HepG2 (cell line): ENCODE data around the gene CPT1C. TPM values are rescaled to one million over a fixed set of nuclear protein-coding genes. Genes with fewer than 3 reads are reported as not detected.

Experiments used
- ATF1 ChIP-seq: IDR thresholded peaks from 2 replicates; pipeline ENCODE4 v1.6.1; 2016; ENCODE audit warnings: mild to moderate bottlenecking, control low read depth
- ELK4 ChIP-seq: sonication (generic); formaldehyde crosslinking; IDR thresholded peaks from 2 replicates; pipeline ENCODE4 v1.9.0; 2021; ENCODE audit warnings: missing genetic modification reagents, borderline replicate concordance
- FOXC1 ChIP-seq: sonication (generic); formaldehyde crosslinking; IDR thresholded peaks from 2 replicates; pipeline ENCODE4 v1.8.0; 2022; ENCODE audit warnings: mild to moderate bottlenecking, missing genetic modification reagents, borderline replicate concordance
- PHF21A ChIP-seq: sonication (generic); formaldehyde crosslinking; IDR thresholded peaks from 2 replicates; pipeline ENCODE4 v1.5.0; 2020; ENCODE audit warnings: mild to moderate bottlenecking, missing genetic modification reagents
- RARA ChIP-seq: IDR thresholded peaks from 2 replicates; pipeline ENCODE4 v1.6.1; 2016; ENCODE audit warnings: missing genetic modification reagents, missing compliant biosample characterization
- RBM39 ChIP-seq: fragments of 200-400 bp; formaldehyde crosslinking; IDR thresholded peaks from one replicate; pipeline ENCODE4 v1.6.1; 2018; ENCODE audit warnings: antibody characterized with exemption, mild to moderate bottlenecking, low read depth, low read length; ENCODE audit not compliant: poor library complexity, severe bottlenecking
- RFXAP ChIP-seq: sonication (generic); formaldehyde crosslinking; IDR thresholded peaks from 2 replicates; pipeline ENCODE4 v1.4.0; 2020; ENCODE audit warnings: missing genetic modification reagents, borderline replicate concordance
- SMYD3 ChIP-seq: sonication (generic); formaldehyde crosslinking; IDR thresholded peaks from 2 replicates; pipeline ENCODE4 v1.8.1; 2023; ENCODE audit warnings: mild to moderate bottlenecking, missing genetic modification reagents
- SSRP1 ChIP-seq: IDR thresholded peaks from 2 replicates; pipeline ENCODE4 v1.6.1; 2016; ENCODE audit warnings: control low read depth
- TCF12 ChIP-seq, 2 experiments: fragments of 450-650 bp in 1 of 2; sonication (generic) in 1 of 2; formaldehyde crosslinking in 1 of 2; IDR thresholded peaks; 2 replicates each; pipeline versions ENCODE4 v1.6.1 to v1.8.0; 2017 to 2022; ENCODE audit warnings: antibody characterized with exemption in 1 of 2, mild to moderate bottlenecking in 1 of 2, missing genetic modification reagents in 1 of 2, moderate library complexity in 1 of 2
- ZFYVE20 ChIP-seq: sonication (generic); formaldehyde crosslinking; IDR thresholded peaks from 2 replicates; pipeline ENCODE4 v1.8.0; 2023; ENCODE audit warnings: low read depth, mild to moderate bottlenecking, moderate library complexity, missing genetic modification reagents, borderline replicate concordance
- ZNF205 ChIP-seq: IDR thresholded peaks from 2 replicates; pipeline ENCODE4 v1.6.1; 2018; ENCODE audit warnings: missing biosample characterization, missing genetic modification reagents
- ZNF276 ChIP-seq: sonication (generic); formaldehyde crosslinking; IDR thresholded peaks from 2 replicates; pipeline ENCODE4 v1.4.0; 2020; ENCODE audit warnings: mild to moderate bottlenecking, low read depth, missing genetic modification reagents
- ZNF335 ChIP-seq: sonication (generic); formaldehyde crosslinking; IDR thresholded peaks from 2 replicates; pipeline ENCODE4 v1.4.0; 2020; ENCODE audit warnings: missing genetic modification reagents
- ZNF503 ChIP-seq: sonication (generic); formaldehyde crosslinking; IDR thresholded peaks from 2 replicates; pipeline ENCODE4 v1.4.0; 2020; ENCODE audit warnings: missing genetic modification reagents
- ZNF704 ChIP-seq: sonication (generic); formaldehyde crosslinking; IDR thresholded peaks from 2 replicates; pipeline ENCODE4 v1.8.1; 2023; ENCODE audit warnings: mild to moderate bottlenecking, inconsistent platforms, moderate library complexity, missing genetic modification reagents, borderline replicate concordance
- ZSCAN22 ChIP-seq: sonication (generic); formaldehyde crosslinking; IDR thresholded peaks from 2 replicates; pipeline ENCODE4 v1.4.0; 2020; ENCODE audit warnings: mild to moderate bottlenecking, missing genetic modification reagents
- polyA plus RNA-seq, 8 experiments: library from polyadenylated mRNA; depleted of rRNA in 3 of 8; stranded (reverse) in 7 of 8; unstranded in 1 of 8; fragments of >200 nt; fragmentation: Illumina TruSeq in 4 of 8; extraction: Trizol in 4 of 8; gene quantifications; 2 replicates each; pipeline versions ENCODE4 v1.2.1 to v1.2.3, GENCODE V29; 2011 to 2016; ENCODE audit warnings: low read depth in 4 of 8, missing spikeins in 1 of 8, mixed read lengths in 1 of 8; ENCODE audit not compliant: insufficient read depth in 1 of 8
- total RNA-seq, 5 experiments: library from RNA; depleted of rRNA; stranded (reverse); fragments of >200 nt; fragmentation: Illumina TruSeq; extraction: Trizol; gene quantifications; 2 replicates each; pipeline ENCODE4 v1.2.3, GENCODE V29; 2016; ENCODE audit warnings: low read depth in 1 of 5
- TF ChIP-seq, protein P1 (sequence below): sonication (generic); formaldehyde crosslinking; IDR thresholded peaks from 2 replicates; pipeline ENCODE4 v1.4.0; 2020; ENCODE audit warnings: missing genetic modification reagents, borderline replicate concordance

The CPT1C gene
- total and polyA plus RNA-seq, 2 of the 13 experiments (the other 11 are each of a cell fraction or from before 2014, with no cell fraction given): 0.18 TPM; not detected in 1

- TF ChIP-seq, protein P1, sequence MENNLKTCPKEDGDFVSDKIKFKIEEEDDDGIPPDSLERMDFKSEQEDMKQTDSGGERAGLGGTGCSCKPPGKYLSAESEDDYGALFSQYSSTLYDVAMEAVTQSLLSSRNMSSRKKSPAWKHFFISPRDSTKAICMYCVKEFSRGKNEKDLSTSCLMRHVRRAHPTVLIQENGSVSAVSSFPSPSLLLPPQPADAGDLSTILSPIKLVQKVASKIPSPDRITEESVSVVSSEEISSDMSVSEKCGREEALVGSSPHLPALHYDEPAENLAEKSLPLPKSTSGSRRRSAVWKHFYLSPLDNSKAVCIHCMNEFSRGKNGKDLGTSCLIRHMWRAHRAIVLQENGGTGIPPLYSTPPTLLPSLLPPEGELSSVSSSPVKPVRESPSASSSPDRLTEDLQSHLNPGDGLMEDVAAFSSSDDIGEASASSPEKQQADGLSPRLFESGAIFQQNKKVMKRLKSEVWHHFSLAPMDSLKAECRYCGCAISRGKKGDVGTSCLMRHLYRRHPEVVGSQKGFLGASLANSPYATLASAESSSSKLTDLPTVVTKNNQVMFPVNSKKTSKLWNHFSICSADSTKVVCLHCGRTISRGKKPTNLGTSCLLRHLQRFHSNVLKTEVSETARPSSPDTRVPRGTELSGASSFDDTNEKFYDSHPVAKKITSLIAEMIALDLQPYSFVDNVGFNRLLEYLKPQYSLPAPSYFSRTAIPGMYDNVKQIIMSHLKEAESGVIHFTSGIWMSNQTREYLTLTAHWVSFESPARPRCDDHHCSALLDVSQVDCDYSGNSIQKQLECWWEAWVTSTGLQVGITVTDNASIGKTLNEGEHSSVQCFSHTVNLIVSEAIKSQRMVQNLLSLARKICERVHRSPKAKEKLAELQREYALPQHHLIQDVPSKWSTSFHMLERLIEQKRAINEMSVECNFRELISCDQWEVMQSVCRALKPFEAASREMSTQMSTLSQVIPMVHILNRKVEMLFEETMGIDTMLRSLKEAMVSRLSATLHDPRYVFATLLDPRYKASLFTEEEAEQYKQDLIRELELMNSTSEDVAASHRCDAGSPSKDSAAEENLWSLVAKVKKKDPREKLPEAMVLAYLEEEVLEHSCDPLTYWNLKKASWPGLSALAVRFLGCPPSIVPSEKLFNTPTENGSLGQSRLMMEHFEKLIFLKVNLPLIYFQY: 0 out of 2 replicates have a peak, but pooled peaks have one; percentile 55
- TF ChIP-seq ZNF503 (CRISPR knock-in tag) (peak; percentile 43; the same call in 1 of the 2 replicates), PHF21A (CRISPR knock-in tag) (peak; percentile 66), TCF12 (IDR thresholded peaks at IDR 0.05) (no peak), TCF12 (CRISPR knock-in tag; IDR thresholded peaks at IDR 0.05) (no peak), RFXAP (CRISPR knock-in tag) (no peak), ZSCAN22 (CRISPR knock-in tag) (no peak), FOXC1 (CRISPR knock-in tag) (no peak), ELK4 (peak; percentile 99; the same call in 1 of the 2 replicates), RBM39 (peak; percentile 44), ZNF205 (CRISPR knock-in tag) (no peak), SMYD3 (CRISPR knock-in tag) (no peak), ZFYVE20 (no peak), ZNF704 (CRISPR knock-in tag) (peak; percentile 78; the same call in 1 of the 2 replicates), ZNF276 (CRISPR knock-in tag) (no peak), ATF1 (no peak), RARA (CRISPR knock-in tag) (no peak), SSRP1 (CRISPR knock-in tag) (no peak), ZNF335 (no peak)
Observed at GRCh38 chr19:49665351-49666119, 25.4 kb upstream of the CPT1C start, which contains the start of the genes BCL2L12 and IRF3 (continued).
